AG08396 (cell line): ENCODE measurements around the gene LRRC23.
"Not testable (repeated sequence)": the region's sequence is repeated elsewhere in the genome, so short reads cannot be mapped to it uniquely, and the experiment has no call there.

Experiments
- DNase-seq: peaks from one replicate; pipeline ENCODE4 v3.0.0; 2012; ENCODE audit warnings: low spot score, mixed read lengths

LRRC23 gene

DNA sequence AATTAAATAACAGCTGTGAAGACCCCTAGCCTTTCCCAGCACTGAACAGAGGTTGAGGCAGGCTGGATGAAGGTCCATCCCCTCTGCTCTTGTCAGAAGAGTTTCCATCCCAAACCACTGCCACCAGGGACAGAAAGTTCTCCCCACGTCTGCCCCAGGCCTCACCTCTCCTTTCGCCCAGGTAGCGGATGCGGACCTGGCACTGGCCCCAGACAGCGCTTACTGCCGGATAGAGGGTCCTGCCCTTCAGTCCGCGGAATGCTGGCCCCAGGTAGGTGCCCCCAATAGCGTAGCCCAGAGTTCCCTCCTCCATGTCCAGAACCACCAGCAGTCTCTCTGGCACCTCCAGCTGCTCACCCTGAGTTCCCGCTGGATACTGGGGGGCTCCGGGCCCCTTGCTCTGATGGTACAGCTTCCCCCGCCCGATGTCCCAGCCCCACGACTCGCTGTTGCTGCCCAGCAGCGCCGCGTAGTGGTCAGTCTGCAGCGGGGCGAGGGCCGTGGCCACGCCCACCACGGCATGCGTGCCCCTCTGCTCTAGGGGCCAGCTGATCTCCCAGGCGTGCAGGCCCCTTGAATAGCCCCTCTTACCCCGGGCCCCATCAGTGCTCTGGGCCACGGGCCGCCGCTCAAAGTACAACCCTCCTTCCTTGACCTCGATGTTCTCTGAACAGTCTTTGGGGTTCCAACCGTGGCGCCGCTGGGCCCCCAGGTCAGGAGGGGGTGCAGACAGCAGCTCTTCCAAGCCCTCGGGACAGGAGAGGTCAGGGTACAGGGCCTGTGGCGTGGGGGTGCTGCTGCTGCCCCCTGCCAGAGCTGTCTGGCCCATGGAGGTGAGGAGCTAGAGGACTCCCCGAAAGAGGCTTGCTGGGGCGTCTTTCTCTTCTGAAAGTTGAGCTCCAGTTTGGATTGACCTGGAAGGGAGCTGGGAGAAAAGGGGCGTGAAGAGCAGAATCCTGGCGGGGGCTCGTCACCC is 32.3 kb upstream of the LRRC23 start:
- DNase-seq, result peak; percentile 90

DNA sequence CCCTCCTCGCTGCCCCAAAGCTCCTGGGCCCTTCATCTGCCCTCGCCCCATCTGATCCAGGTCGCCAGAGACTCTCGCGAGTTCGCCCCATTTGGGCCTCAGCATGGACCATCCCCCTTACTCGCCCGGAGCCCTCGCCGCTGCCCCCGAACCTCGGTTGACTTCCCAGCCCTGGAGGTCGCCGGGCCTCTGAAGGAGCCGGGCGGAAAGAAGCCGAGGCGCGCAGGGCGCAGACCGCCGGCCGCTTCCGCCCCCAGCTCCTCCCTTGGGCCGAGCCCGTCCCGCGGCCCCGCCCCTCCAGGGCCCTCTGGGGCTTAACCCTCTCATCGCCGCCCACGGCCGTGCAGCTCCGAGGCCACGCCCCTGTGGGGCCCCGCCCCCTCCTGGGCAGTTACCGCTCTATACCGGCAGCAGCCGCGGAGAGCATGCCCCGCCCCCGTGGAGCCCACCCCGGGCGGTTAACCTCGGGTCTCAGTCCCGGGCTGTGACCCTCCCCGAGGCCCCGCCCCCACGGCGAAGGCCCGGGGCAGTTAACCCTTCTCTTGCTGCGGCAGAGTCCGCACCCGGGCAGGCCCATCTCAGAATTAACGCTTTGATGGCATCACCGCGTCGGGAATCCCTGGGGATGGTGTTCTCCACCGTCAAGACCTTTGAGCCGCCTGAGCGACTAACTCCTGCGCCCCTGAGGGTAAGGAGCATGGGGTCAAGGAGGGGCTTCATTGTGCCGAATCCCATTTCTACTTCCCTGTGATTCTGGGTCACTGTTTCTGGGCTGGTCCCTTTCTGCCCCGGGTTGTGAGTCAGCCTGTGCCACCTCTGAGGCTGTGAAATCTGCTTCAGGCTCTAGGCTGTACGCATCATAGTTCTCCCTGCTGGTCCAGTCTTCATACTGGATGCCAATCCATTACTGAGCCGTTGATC is 31.3 kb upstream of the LRRC23 start, which contains the start of gene SPSB2:
Gene SPSB2, minus strand, starts transcription at position 210 of the 921 bp plus-strand sequence. CDS start 402 bp downstream, outside the sequence.
- DNase-seq, result peak; percentile 96

DNA sequence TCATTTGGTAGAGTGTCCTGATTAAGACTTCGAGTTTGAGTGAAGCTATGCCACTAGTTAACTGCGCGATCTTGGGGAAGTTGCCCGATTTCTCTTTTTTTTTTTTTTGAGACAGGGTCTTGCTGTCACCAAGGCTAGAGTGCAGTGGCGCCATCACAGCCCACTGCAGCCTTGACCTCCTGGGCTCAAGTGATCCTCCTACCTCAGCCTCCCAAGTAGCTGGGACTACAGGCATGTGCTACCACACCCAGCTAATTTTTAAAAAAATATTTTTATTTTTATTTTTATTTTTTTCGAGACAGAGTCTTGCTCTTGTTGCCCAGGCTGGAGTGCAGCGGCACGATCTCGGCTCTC is 30.6 kb upstream of the LRRC23 start:
- DNase-seq, result not testable (repeated sequence)

DNA sequence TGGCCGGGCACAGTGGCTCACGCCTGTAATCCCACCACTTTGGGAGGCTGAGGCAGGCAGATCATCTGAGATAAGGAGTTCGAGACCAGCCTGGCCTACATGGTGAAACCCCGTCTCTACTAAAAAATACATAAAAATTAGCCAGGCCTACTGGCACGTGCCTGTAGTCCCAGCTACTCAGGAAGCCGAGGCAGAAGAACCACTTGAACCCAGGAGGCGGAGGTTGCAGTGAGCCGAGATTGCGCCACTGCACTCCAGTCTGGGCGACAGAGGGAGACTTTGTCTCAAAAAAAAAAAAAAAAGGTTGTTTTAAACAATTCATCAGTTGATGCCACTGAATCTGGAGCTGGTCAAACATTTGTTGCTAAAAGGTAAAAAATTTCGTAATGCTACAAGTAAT is 24.8 kb upstream of the LRRC23 start:
- not testable (repeated sequence) for DNase-seq

DNA sequence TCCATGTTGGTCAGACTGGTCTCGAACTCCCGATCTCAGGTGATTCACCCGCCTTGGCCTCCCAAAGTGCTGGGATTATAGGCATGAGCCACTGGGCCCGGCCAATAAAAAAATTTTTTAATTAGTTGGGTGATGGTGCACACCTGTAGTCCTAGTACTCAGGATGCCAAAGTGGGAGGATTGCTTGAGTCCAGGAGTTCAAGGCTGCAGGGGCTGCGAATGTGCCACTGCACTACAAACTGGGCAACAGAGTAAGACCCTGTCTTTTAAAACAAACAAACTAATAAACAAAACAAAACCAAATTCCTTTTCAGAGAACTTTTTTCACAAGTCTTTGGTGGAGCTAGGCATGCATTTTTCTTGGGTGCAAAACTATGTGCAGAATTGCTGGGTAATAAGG is 21.4 kb upstream of the LRRC23 start:
- DNase-seq, result no peak

DNA sequence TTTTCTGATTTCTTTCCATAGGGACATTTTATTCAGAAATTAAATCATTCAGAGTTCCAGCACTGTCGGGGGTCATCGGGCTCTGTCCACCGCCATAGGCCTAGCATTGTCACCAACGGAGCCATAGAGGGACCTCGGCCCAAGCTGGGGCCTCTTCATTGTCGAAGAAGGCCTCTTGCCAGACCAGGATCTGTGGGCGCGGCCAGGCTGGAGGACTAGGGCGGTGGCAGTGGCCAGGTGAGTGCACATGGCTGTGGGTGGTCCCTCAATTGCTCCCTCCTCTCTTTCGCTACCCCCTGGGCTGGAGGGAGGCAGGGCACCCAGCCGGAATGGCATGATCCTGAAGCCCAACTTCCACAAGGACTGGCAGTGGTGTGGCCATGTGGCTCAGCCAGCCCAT is 20.9 kb upstream of the LRRC23 start:
- DNase-seq, result no peak

DNA sequence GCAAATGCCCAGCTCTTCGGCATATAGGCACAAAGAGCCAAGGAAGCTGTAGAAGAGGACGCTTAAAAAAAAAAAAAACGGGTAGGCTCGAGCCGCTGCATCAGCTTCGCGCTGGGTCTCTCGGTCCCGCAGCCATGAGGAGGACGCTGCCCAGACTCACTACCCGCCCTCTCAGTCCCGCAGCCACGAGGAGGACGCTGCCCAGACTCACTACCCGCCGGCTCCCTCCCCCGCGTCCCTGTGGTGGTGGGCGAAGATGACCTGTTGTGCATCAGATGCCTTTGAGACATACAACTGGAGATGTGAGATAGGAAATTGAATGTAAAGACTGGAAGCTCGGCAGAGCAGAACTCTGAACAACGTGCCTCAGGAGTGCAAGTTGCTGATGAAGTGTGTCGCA is 20.1 kb upstream of the LRRC23 start:
- no peak for DNase-seq

DNA sequence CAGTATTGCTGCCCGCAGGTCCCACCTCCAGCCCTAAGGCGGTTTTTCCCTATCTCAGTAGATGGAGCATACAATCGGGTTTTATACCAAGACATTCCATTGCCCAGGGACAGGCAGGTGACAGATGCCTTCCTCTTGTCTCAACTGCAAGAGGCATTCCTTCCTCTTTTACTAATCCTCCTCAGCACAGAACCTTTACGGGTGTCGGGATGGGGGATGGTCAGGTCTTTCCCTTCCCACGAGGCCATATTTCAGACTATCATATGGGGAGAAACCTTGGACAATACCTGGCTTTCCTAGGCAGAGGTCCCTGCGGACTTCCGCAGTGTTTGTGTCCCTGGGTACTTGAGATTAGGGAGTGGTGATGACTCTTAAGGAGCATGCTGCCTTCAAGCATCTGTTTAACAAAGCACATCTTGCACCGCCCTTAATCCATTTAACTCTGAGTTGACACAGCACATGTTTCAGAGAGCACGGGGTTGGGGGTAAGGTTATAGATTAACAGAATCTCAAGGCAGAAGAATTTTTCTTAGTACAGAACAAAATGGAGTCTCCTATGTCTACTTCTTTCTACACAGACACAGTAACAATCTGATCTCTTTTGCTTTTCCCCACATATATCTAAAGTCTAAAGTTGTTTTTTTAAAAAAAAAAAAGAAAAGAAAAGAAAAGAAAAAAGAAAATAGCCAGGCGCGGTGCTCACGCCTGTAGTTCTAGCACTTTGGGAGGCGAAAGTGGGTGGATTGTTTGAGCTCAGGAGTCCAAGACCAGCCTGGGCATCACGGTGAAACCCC is 18.2 kb upstream of the LRRC23 start:
- not testable (repeated sequence) for DNase-seq

DNA sequence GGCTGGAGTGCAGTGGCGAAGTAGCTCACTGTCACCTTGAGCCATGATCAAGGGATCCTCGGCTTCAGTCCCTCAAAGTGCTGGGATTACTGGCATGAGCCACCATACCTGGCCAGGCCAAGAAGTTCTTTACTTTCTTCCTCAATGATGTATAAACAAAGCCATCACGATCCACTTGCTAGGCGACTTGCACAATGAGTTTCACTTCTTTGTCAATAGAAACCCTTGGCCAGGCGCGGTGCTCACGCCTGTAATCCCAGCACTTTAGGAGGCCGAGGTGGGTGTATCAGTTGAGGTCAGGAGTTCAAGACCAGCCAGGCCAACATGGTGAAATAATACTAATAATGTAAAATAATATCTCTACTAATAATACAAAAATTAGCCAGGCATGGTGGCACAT is 17.2 kb upstream of the LRRC23 start:
- no peak for DNase-seq

DNA sequence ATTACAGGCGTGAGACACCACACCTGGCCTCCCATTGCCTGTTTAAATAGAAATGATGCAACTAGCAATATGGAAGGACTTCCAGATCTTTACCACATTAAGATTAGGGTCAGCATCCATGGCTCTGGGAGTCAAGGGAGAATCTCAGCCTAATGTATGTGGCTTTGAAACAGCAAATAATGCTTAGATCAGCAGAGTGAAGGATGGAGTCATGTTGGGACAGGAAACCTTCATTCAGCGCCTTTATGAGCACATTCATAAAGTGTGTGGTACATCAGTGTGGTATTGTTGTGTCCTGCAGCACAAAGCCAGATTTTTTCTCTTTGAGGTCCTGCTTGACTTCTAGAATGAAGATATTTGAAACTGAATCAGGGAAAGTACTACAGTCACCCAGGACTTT is 16.3 kb upstream of the LRRC23 start:
- no peak for DNase-seq

DNA sequence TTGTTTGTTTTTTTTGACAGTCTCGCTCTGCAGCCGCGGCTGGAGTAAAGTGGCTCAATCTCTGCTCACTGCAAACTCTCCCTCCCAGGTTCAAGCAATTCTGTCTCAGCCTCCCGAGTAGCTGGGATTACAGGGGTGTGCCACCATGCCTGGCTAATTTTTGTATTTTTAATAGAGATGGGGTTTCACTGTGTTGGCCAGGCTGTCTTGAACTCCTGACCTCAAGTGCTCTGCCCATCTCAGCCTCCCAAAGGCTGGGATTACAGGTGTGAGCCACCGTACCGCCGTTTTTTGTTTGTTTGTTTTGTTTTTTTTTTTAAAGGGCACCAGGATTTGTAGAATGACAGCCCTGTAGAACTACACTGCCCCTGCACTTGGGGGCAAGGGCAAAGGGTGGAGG is 15.8 kb upstream of the LRRC23 start:
- DNase-seq, result not testable (repeated sequence)

DNA sequence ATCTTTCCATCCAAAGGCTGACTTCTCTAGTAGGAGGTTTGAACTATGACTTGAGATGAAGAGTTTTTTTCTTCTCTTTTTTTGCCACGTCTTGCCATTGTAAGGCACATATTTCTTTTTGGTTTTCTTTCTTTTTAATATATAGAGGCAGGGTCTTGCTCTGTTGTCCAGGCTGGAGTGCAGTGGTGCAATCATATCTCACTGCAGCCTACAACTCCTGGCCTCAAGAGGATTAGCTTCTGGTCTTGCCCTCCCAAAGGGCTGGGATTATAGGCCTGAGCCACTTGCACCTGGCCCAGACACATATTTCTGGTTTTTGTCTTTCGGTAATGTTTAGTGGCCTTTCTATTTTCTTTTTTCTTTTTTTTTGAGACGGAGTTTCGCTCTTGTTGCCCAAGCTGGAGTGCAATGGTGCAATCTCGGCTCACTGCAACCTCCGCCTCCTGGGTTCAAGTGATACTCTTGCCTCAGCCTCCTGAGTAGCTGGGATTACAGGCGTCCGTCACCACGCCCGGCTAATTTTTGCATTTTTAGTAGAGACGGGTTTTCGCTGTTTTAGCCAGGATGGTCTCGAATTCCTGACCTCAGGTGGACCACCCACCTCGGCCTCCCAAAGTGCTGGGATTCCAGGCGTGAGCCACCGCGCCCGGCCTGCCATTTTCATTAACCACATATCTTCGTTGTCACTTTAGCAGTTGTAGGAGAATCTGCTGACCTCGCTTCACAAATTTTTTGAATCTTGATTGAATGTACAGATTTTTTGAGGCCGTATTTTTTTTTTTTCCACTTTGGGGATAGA is 14.6 kb upstream of the LRRC23 start:
- DNase-seq, result not testable (repeated sequence)

DNA sequence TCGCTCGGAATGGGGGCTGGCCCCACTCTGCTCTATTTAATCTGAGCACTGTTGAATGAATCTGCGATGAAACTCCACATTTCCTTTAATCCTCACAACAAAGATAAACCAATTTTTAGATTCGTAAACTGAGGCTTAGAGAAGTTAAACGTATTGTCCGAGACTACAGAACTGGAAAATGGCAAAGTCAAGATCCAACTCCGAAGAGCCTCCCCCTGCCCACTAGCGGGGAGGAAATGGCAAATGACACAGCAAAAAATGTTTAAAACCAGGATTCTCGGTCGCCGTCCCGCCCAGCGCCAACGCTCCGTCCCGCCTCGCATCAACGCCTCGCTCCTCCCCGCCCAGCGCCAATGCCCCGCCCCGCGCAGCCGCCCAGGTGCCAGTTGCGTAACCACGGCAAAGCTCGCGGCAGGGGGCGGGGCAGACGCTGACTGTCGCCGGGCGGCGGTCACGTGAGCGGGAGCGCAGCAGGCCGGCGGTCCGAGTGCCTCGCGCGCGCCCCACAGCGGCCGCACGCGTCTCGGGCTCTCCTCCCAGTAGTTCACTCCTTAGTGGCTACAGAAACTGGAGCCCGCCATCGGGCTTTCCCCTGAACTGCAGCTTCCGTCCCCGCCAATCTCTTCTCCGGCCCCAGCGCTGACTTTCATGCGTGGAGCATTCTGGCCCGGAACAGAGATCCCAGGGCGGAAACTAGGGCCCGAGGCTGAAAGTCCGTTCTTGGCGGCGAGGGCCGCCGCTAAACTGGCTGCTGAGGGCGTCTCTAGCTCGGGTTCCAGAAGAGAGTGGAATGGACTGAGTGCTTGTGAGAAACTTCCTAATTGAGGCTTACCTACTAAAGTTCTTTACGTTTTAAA is 13.6 kb upstream of the LRRC23 start:
- peak; percentile 98 for DNase-seq

DNA sequence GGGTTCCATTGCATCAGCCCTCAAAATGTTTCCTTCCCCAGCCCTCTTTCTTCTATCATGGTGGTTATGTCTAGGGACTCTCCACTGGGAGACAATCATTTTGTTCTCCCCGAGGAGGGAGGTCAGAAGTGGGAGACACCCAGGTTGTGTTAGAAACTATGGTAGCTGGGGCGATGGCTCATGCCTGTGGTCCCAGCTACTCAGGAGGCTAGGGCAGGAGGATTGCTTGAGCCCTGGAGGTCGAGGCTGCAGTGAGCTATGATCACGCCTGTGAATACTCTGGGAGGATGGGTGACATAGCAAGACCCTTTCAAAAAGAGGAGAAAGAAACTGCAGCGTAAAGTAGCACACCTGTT is 13.0 kb upstream of the LRRC23 start:
- DNase-seq, result no peak

DNA sequence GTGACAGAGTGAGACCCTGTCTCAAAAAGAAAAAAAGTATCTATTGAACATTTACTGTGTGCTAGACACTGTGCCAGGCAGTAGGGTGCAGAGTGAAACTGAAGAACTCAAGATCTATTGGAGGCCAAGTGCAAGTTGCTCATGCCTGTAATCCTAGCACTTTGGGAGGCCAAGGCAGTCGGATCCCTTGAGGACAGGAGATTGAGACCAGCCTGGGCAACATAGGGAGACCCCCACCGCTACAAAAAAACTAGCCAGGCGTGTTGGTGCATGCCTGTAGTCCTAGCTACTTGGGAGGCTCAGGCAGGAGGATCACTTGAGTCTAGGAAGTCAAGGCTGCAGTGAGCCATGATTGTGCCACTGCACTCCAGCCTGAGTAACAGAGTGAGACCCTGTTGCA is 11.9 kb upstream of the LRRC23 start:
- DNase-seq, result not testable (repeated sequence)

DNA sequence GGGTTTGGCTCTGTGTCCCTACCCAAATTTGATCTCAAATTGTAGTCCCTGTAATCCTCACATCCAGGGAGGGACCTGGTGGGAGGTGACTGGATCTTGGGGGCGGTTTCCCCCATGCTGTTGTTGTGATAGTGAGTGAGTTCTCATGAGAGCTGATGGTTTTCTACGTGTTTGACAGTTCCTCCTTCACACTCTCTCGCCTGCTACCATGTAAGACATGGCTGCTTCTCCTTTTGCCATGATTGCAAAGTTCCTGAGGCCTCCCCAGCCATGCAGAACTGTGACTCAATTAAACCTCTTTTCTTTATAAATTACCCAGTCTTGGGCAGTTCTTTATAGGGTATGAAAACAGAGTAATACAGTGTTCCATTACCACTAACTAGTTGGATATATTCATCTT is 10.3 kb upstream of the LRRC23 start:
- no peak for DNase-seq

DNA sequence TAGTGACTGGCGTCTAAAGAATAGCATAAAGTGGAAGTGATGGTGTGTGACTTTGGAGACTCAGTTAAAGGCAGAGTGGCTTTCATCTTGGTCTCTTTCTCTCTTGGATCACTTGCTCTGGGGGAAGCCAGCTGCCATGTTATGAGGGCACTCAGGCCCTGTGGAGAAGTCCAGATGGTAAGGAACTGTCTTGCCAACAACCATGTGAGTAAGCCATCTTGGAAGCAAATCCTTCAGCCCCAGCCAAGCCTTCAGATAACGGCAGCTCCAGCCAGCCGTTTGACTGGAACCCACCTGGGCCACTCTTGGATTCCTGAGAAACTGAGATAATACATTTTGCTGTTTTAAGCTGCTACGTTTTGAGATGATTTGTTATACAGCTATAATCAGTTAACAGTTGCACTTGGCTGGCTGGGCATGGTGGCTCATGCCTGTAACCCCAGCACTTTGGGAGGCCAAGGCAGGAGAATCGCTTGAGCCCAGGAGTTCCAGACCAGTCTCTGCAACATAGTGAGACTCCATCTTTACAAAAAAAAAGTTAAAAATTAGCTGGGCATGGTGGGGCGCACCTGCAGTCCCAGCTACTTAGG is 7.7 kb upstream of the LRRC23 start:
- no peak for DNase-seq

DNA sequence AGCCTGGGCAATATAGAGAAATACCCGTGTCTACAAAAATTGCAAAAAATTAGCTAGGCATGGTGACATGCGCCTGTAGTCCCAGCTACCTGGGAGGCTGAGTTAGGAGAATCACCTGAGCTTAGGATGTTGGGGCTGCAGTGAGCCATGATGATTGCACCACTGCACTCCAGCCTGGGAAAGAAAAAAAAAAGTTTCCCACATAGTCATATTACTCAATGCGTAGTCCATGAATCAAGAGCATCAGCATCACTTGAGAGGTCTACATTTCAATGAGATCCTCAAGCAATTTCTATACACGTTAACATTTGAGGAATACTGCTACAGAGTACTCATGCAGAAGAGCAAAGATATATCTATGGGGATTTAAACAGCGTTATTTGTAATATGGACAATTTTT is 5.2 kb upstream of the LRRC23 start:
- DNase-seq, result no peak

DNA sequence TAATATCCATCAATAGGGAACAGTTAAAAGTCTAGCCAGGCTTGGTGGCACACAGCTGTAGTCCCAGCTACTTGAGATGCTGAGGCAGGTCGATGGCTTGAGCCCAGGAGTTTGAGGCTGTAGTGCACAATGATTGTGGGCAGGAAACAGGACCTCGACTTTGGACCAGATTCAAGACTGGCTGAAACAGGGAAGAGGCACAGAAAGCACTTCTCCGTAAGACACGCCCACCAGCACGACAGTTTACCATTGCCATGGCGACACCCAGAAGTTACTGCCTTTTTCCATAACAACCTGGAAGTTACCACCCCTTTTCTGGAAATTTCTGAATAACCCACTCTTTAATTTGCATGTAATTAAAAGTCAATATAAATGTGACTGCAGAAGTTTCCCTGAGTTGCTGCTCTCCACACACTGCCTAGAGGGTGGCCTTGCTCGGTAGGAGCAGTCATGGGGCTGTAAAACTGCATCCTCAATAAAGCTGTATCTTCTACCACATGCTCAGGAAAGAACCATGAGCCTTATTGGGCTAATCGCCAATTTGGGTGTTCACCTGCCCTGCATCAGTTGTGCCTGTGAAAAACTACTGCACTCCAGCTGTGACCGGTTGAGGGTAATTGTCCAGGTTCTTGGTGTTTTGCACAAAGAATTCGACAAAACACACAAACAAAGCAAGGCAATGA is 4.6 kb upstream of the LRRC23 start:
- no peak for DNase-seq
